Liver (tissue), 9 donors: Measurements from ENCODE around the gene PLCB4. TPM values are rescaled to one million over a fixed set of nuclear protein-coding genes. Genes with fewer than 3 reads are reported as not detected.

Experiments used
- DNase-seq: peaks from one replicate; pipeline ENCODE4 v3.0.0-alpha.2; 2017; ENCODE audit warnings: low spot score
- H3K27ac ChIP-seq, 2 donors: one replicate each; pipeline ENCODE4 v1.7.0; 2013; ENCODE audit warnings: inconsistent platforms in 2 of 2, low read length in 2 of 2, control low read depth in 1 of 2, low read depth in 1 of 2, mild to moderate bottlenecking in 1 of 2
- H3K27me3 ChIP-seq, 4 donors: one replicate each; pipeline versions ENCODE4 v1.6.1 to v1.7.0; 2013; ENCODE audit warnings: low read length in 3 of 4, inconsistent platforms in 1 of 4, mild to moderate bottlenecking in 1 of 4, moderate library complexity in 1 of 4; ENCODE audit not compliant: control insufficient read depth in 4 of 4, insufficient read depth in 4 of 4
- H3K36me3 ChIP-seq, 4 donors: one replicate each; pipeline versions ENCODE4 v1.6.1 to v1.7.0; 2013; ENCODE audit warnings: low read length in 3 of 4, mild to moderate bottlenecking in 3 of 4, low read depth in 1 of 4, moderate library complexity in 1 of 4; ENCODE audit not compliant: control insufficient read depth in 4 of 4, insufficient read depth in 3 of 4
- H3K4me1 ChIP-seq, 4 donors: one replicate each; pipeline versions ENCODE4 v1.6.1 to v1.7.0; 2013; ENCODE audit warnings: low read length in 3 of 4, mild to moderate bottlenecking in 3 of 4, moderate library complexity in 1 of 4; ENCODE audit not compliant: control insufficient read depth in 4 of 4, insufficient read depth in 4 of 4
- H3K4me3 ChIP-seq, 3 donors: one replicate each; pipeline versions ENCODE4 v1.6.1 to v1.7.0; 2013; ENCODE audit warnings: low read length in 3 of 3, control low read depth in 1 of 3, low read depth in 1 of 3, mild to moderate bottlenecking in 1 of 3
- H3K9ac ChIP-seq, 2 donors: one replicate each; pipeline ENCODE4 v1.7.0; 2013; ENCODE audit warnings: low read length in 2 of 2, mild to moderate bottlenecking in 2 of 2, moderate library complexity in 2 of 2, control low read depth in 1 of 2, low read depth in 1 of 2
- H3K9me3 ChIP-seq, 4 donors: one replicate each; pipeline versions ENCODE4 v1.6.1 to v1.7.0; 2013; ENCODE audit warnings: low read length in 3 of 4; ENCODE audit not compliant: control insufficient read depth in 4 of 4
- FOXA1 ChIP-seq: IDR thresholded peaks from 2 replicates; pipeline ENCODE4 v1.6.1; 2016; ENCODE audit warnings: antibody characterized with exemption
- MAX ChIP-seq: IDR thresholded peaks from 2 replicates; pipeline ENCODE4 v1.6.1; 2016; ENCODE audit warnings: antibody characterized with exemption
- NR2F2 ChIP-seq: IDR thresholded peaks from 2 replicates; pipeline ENCODE4 v1.6.1; 2016; ENCODE audit warnings: antibody characterized with exemption
- RAD21 ChIP-seq, 2 donors: IDR thresholded peaks; 2 replicates each; pipeline ENCODE4 v1.6.1; 2016; ENCODE audit warnings: antibody characterized with exemption in 2 of 2, mild to moderate bottlenecking in 2 of 2
- REST ChIP-seq: IDR thresholded peaks from 2 replicates; pipeline ENCODE4 v1.6.1; 2016; ENCODE audit warnings: antibody characterized with exemption, mild to moderate bottlenecking
- TAF1 ChIP-seq: conservative IDR thresholded peaks from 2 replicates; pipeline ENCODE4 v1.6.1; 2016; ENCODE audit warnings: antibody characterized with exemption, mild to moderate bottlenecking
- YY1 ChIP-seq: IDR thresholded peaks from 2 replicates; pipeline ENCODE4 v1.6.1; 2016; ENCODE audit warnings: antibody characterized with exemption, mild to moderate bottlenecking
- WGBS: extraction: QIAGEN DNeasy Blood & Tissue Kit; methylation state at CpG from one replicate; pipeline ENCODE4 v1.1.7; 2013; 5-methylcytosine and 5-hydroxymethylcytosine counted together
- polyA plus RNA-seq, 2 donors: library from polyadenylated mRNA; stranded (reverse) in 1 of 2; unstranded in 1 of 2; fragments of 200-250 nt in 1 of 2; fragments of >200 nt in 1 of 2; fragmentation: Nextera tagmentation in 1 of 2; extraction: Ambion mirVana in 1 of 2; gene quantifications; one replicate each; pipeline versions ENCODE4 v1.2.1 to v1.2.3, GENCODE V29; 2013 to 2015
- total RNA-seq, 2 donors: library from RNA; depleted of rRNA; stranded (reverse); fragments of >200 nt; gene quantifications; one replicate each; pipeline ENCODE4 v1.2.3, GENCODE V29; 2014
- TF ChIP-seq, protein P1 (sequence below): fragments of 150-350 bp; IDR thresholded peaks from 2 replicates; pipeline ENCODE4 v1.5.1; 2017; ENCODE audit warnings: improper control_type of control experiment, low read depth, low read length; ENCODE audit not compliant: missing input control
- donor health status: healthy.
- donor health status: healthy.
- donor health status: healthy.
- donor health status: healthy.
- donor health status: healthy.

PLCB4 gene
- total and polyA plus RNA-seq, 4 donors, result 0.14 to 0.67 (median 0.30) TPM

DNA sequence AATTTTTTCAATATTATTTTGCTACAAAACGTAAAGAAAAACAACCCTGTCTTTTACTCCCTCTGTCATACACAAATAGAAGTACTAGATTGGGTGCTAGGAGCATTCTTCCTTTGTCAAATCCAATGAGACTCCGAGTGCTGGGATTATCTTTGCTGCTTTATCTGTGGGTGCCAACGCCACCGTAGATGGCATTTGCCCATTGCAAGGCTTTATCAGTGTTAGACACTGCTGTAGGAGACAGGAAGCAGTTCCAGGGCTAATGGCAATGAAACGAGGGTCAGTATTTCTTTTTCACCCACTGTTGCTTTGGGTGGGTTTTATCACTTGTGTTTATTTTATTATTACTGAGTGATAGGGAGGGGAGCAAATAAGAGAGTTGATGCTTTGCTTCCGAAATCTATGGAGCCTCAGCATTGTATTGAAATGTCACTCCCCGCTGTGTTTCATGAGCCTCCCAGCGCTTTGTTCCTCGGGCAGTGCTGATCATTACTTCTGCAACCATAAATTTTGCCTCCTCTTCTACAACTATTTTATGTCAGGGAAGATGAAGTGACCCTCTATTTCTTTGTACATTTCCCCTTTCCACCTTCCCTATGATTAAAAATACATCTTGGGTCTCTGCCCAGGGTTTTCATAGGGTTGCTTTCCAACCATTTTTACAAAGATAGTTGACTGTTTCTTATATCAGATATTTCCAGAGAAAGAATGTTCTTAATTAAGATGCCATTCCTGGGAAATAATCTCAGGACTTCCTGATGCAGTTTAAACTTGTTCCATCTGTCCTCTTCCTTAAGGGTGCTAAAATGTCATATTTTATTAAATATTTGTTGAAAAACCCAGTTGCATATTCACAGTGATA is 358.8 kb downstream of the PLCB4 start:
- H3K27me3 ChIP-seq, result peaks cover 0 to 6% (median 2%) of the 10 kb centered on the region in 4 donors
- H3K27ac ChIP-seq, result no peak overlapping the region
- H3K9me3 ChIP-seq, result no peaks in the 10 kb centered on the region
- H3K36me3 ChIP-seq, result no peaks in the 10 kb centered on the region
- no peak overlapping the region for H3K4me3 ChIP-seq
- no peak overlapping the region for H3K9ac ChIP-seq
- WGBS, result 43% methylated on average over 9 of the region's 9 CpGs
- TF ChIP-seq RAD21 (IDR thresholded peaks at IDR 0.05) (no peak), REST (no peak), NR2F2 (no peak), YY1 (no peak)
- TF ChIP-seq, protein P1, sequence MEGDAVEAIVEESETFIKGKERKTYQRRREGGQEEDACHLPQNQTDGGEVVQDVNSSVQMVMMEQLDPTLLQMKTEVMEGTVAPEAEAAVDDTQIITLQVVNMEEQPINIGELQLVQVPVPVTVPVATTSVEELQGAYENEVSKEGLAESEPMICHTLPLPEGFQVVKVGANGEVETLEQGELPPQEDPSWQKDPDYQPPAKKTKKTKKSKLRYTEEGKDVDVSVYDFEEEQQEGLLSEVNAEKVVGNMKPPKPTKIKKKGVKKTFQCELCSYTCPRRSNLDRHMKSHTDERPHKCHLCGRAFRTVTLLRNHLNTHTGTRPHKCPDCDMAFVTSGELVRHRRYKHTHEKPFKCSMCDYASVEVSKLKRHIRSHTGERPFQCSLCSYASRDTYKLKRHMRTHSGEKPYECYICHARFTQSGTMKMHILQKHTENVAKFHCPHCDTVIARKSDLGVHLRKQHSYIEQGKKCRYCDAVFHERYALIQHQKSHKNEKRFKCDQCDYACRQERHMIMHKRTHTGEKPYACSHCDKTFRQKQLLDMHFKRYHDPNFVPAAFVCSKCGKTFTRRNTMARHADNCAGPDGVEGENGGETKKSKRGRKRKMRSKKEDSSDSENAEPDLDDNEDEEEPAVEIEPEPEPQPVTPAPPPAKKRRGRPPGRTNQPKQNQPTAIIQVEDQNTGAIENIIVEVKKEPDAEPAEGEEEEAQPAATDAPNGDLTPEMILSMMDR, result no peak
- no peak for DNase-seq
- no peaks in the 10 kb centered on the region for H3K4me1 ChIP-seq

DNA sequence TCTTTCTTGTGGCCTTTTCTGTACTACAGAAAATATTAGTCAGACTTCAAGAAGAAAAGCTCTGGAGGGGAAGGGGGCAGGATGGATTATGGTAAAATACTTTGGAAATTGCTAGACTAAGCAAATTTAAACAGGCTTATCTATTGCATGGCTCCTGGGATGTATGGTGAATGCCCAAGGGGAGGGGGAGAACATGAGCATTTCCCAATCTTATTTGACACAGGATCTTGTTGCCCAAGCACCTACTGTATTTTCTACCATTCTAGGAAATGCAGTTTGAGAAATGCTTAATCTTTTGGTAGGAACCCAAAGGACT is 359.4 kb downstream of the PLCB4 start:
- DNase-seq, result no peak
- Histone ChIP-seq H3K36me3 (no peaks in the 10 kb centered on the region), H3K4me1 (no peaks in the 10 kb centered on the region)

More for the DNA sequence above, 359.4 kb downstream of the PLCB4 start:
- Histone ChIP-seq H3K27ac (no peak overlapping the region), H3K9ac (no peak overlapping the region), H3K9me3 (no peaks in the 10 kb centered on the region), H3K27me3 (peaks cover 0 to 5% (median 1%) of the 10 kb centered on the region in 4 donors), H3K4me3 (no peak overlapping the region)
- TF ChIP-seq TAF1, result no peak
- TF ChIP-seq FOXA1, result no peak
- no peak for TF ChIP-seq MAX
- TF ChIP-seq, protein P1, result no peak
